ENCODE measurements around the gene SLC22A23.

GRCh38 chr6:3253597-3253961, 203.3 kb downstream of the SLC22A23 start:
- TF ChIP-seq CTCF (IDR thresholded peaks at IDR 0.05) (no peak), ZFX (IDR thresholded peaks at IDR 0.05; ENCODE audit: borderline replicate concordance) (no peak)

Measured in 22Rv1 (cell line).